ENCODE measurements around the gene P2RX3.
A peak's percentile ranks its signal among the peaks of the same experiment; 100 is the strongest.

Gene P2RX3

GRCh38 chr11:57332694-57333440 is 5.3 kb upstream of the P2RX3 start:
- no peak for TF ChIP-seq CTCF (conservative IDR thresholded peaks at IDR 0.05)
- no peak overlapping the region for H3K27ac ChIP-seq

- peak overlapping the region; percentile 93 for H3K27ac ChIP-seq
- TF ChIP-seq CTCF (conservative IDR thresholded peaks at IDR 0.05) = no peak
Measured at GRCh38 chr11:57335023-57335342, 3.2 kb upstream of the P2RX3 start.

- H3K27ac ChIP-seq = peak within 1 kb of the TSS; percentile 93
- TF ChIP-seq CTCF (conservative IDR thresholded peaks at IDR 0.05) = 0 out of 2 replicates have a peak, but pooled peaks have one; percentile 9
Measured at GRCh38 chr11:57335343-57336110, 2.6 kb upstream of the P2RX3 start, which contains the start of gene SSRP1. Gene SSRP1 (minus strand): TSS chr11:57335892. CDS start chr11:57335121, 771 bp downstream.

- peak overlapping the region; percentile 93 for H3K27ac ChIP-seq
- no peak for TF ChIP-seq CTCF (conservative IDR thresholded peaks at IDR 0.05)
Measured at GRCh38 chr11:57336111-57336666, 2.0 kb upstream of the P2RX3 start.

- H3K27ac ChIP-seq = peak overlapping the region; percentile 93
Measured at GRCh38 chr11:57336856-57337255, 1.3 kb upstream of the P2RX3 start.

GRCh38 chr11:57339328-57339727 is 1.2 kb downstream of the P2RX3 start:
- H3K27ac ChIP-seq = no peak overlapping the region
- no peak for TF ChIP-seq CTCF (conservative IDR thresholded peaks at IDR 0.05)

GRCh38 chr11:57340039-57340615 is 2.0 kb downstream of the P2RX3 start:
- TF ChIP-seq CTCF (conservative IDR thresholded peaks at IDR 0.05) = 0 out of 2 replicates have a peak, but pooled peaks have one; percentile 14
- H3K27ac ChIP-seq = no peak overlapping the region

Measured in VCaP (cell line).